Measurements from ENCODE around the gene FAM3A.

Gene FAM3A

DNA sequence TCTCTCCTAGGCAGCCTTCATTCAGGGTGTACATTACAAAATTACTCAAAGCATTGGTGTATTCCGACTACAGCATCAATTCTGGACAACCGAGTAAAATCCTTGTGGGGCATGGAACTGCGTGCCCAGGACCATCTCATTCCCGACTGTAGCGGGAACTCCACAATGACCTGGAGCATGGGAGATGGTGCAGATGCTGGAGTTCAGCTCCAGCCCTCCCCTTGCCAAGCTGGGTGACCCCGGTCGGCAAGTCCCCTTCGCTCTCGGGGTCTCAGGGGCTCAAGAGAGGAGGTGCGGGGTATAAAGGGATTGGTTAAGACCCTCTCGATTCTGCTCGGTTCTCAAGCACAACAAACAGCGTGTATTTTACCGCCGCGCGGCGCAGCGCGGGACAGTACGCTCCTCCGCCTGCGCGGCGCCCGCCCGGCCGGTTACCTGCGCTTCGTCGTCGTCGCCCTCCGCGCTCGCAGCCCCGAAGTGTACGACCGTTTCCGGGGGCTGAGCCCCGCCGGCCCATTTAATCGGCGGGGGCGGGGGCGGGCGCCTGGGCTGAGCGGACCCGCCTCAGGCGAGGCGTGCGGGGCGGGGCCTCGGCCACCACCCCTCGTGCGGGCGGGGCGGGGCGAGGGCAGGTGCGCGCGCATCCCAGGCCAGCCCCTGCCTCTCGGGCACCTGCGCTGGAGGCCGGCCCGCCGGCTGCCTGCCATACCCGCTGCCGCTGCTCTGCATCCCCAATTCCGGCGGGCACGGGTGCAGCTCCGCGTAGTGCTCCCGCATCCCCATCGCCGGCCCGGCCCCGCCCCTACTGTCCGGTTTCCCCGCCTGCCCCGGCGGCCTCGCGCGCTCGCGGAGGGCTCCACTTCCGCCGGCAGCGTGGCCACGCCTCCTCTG lies 30.6 kb upstream of the FAM3A start, which contains the start of gene G6PD:
Gene G6PD, minus strand, starts transcription at position 493 of the 891 bp plus-strand sequence. CDS start 691 bp downstream, outside the sequence.
- H3K4me3 ChIP-seq (ENCODE audit: low read depth, low read length), result peak within 1 kb of the TSS; percentile 91
- TF ChIP-seq, protein P1, sequence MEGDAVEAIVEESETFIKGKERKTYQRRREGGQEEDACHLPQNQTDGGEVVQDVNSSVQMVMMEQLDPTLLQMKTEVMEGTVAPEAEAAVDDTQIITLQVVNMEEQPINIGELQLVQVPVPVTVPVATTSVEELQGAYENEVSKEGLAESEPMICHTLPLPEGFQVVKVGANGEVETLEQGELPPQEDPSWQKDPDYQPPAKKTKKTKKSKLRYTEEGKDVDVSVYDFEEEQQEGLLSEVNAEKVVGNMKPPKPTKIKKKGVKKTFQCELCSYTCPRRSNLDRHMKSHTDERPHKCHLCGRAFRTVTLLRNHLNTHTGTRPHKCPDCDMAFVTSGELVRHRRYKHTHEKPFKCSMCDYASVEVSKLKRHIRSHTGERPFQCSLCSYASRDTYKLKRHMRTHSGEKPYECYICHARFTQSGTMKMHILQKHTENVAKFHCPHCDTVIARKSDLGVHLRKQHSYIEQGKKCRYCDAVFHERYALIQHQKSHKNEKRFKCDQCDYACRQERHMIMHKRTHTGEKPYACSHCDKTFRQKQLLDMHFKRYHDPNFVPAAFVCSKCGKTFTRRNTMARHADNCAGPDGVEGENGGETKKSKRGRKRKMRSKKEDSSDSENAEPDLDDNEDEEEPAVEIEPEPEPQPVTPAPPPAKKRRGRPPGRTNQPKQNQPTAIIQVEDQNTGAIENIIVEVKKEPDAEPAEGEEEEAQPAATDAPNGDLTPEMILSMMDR (IDR thresholded peaks at IDR 0.05; ENCODE audit: insufficient read depth, low read depth, low read length, missing control alignments), result no peak
- peak; percentile 88 for DNase-seq (ENCODE audit: low read depth)

DNA sequence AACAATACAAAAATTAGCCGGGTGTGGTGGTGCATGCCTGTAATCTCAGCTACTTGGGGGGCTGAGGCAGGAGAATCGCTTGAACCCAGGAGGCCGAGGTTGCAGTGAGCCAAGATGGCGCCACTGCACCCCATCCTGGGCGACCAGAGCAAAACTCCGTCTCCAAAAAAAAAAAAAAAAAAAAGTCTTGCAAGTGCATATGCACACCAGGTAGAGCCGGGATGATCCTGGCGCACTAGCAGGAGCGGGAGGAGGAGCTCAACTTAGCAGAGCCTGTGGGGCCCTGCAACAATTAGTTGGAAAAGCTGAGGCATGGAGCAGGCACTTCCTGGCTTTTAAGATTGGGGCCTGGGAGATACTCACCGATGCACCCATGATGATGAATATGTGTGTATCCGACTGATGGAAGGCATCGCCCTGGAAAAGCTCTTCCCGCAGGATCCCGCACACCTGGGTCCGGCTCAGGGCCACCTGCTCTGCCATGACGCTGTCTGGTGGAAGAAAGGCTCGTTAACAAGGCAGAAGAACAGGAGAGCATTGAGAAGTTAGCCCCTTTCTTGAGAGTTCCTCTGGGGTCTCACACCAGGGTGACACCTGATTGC lies 29.7 kb upstream of the FAM3A start:
- TF ChIP-seq, protein P1 (IDR thresholded peaks at IDR 0.05; ENCODE audit: insufficient read depth, low read depth, low read length, missing control alignments), result no peak
- no peak for DNase-seq (ENCODE audit: low read depth)

DNA sequence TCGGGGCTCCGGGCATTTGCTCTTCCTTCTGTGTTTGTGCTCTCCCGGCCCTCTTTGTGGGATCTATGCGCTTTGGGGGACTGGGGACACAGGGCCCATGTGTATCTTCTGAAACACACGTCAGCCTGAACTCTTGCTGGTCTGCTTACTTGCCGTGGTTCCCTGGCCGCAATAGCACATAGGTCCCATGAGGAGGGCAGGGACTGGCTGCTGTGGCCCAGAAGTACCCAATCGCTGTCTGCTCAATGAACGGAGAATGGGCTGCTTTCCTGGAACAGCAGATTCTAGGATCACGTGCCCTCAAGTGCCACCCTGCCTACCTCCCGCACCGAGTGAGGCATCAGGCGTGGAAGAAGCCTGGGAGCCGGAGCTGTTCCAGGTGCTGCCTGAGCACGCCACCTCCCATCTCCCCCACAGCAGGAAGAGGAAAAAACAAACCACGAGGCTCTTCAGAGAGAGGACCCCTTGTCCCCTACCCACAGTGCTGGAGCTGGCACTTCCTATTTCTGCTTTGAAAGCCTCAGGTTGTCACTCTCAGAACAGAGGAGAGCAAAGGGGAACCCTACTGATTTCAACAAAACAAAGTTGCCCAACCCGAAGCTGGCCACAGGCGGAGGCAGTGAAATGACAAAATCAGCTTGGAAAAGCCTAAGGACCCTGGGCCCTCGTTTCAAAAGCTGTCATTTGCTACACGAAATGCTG lies 26.8 kb upstream of the FAM3A start:
- no peak for DNase-seq (ENCODE audit: low read depth)
- H3K4me3 ChIP-seq (ENCODE audit: low read depth, low read length), result peak overlapping the region; percentile 20
- TF ChIP-seq, protein P1 (IDR thresholded peaks at IDR 0.05; ENCODE audit: insufficient read depth, low read depth, low read length, missing control alignments), result no peak

More for the DNA sequence above, 29.7 kb upstream of the FAM3A start:
- H3K4me3 ChIP-seq (ENCODE audit: low read depth, low read length), result peak overlapping the region; percentile 83

DNA sequence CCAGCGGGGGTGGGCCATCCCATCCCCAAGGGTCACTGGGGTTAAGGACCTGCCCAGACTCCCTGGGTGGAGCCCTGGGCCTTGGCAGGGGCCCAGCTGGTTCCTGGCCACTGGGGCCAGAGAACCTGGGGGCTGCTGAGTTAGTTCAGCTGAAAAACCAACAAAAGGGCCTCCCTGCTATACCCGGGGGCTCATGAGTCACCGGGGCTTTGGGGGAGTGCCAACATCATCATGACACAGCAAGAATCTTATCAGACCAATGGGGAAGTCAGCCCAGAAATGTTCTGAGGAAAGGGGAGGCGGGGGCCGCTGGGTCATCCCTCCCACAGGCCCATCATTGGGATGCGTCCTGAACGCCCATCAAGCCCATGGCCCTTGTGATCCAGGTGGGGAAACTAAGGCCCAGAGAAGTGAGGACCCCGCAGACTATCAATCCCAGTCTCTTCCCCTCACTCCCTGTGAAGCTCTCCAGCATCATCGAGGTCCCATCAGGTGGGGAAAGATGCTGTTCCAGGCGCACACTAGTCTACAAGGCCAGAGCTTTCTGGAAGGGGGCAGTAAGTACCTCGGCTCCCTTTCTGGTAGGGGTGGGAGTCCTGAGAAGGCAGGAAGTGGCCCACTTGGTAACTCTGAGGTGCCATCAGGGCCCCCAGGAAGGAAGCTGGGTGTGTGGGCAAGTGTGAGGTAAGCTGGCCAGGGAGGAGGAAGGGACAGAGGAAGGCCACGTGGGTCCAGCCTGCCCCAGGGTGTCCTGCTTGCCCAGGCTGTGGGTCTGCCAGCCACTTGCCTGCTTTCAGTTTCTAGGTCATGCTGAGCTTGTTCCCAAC lies 26.1 kb upstream of the FAM3A start:
- TF ChIP-seq, protein P1 (IDR thresholded peaks at IDR 0.05; ENCODE audit: insufficient read depth, low read depth, low read length, missing control alignments), result no peak
- no peak for DNase-seq (ENCODE audit: low read depth)
- H3K4me3 ChIP-seq (ENCODE audit: low read depth, low read length), result no peak overlapping the region; the same call in none of the 2 replicates

DNA sequence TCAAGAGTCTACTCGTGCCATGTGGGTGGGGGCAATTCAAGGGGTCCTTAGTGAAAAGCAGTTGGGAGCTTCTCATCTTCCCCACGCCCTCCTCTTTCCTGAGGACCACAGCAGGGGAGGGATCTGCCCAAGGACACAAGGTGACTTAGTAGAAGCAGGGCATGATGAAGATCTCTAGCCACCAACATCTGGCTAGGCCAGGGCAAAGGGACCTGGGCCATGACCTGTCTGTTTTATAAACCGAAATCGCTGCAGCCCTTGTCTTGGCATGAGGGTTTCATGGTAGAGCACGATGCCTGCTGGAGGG lies 25.5 kb upstream of the FAM3A start:
- DNase-seq (ENCODE audit: low read depth), result no peak
- no peak overlapping the region for H3K4me3 ChIP-seq (ENCODE audit: low read depth, low read length)

More for the DNA sequence above, 25.5 kb upstream of the FAM3A start:
- TF ChIP-seq, protein P1 (IDR thresholded peaks at IDR 0.05; ENCODE audit: insufficient read depth, low read depth, low read length, missing control alignments), result no peak
